GM23248 (cell line): ENCODE measurements around the gene GJA4.

ENCODE experiments used
- EZH2 ChIP-seq: fragments of 200-600 bp; sonication (generic); IDR thresholded peaks from 2 replicates; pipeline ENCODE4 v1.6.1; 2018; ENCODE audit warnings: antibody characterized with exemption, mild to moderate bottlenecking; ENCODE audit not compliant: insufficient read depth, poor library complexity, severe bottlenecking
- EZH2phosphoT487 ChIP-seq: fragments of 200-600 bp; sonication (generic); IDR thresholded peaks from 2 replicates; pipeline ENCODE4 v1.6.1; 2018; ENCODE audit warnings: antibody characterized with exemption, moderate library complexity, mild to moderate bottlenecking, low read depth; ENCODE audit not compliant: insufficient read depth

DNA sequence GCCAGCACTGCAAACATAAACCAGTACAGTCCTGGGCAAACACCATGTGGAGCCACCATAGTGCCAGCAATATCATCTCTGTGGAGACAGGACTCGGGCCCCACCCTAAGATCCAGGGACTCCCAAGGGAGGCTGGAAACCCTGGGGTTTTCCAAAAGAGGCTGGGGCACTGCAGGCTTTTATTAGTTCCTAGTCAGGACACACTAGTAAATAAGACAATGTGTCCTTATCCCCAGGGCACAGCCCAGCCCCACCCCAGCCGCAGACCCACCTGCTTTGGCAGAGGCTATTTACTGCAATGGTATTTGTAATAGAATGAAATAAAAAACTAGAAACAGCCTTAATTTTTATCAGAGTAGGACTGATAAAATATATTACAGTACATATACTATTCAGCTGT, 12.3 kb upstream of the GJA4 start:
- TF ChIP-seq EZH2 (no peak), EZH2phosphoT487 (no peak)
